OCI-LY1 (cell line): ENCODE data around the gene RBP3.

Source experiments
- CTCF ChIP-seq: fragments of 200-600 bp; sonication (generic), shearing (Covaris generic); IDR thresholded peaks from 2 replicates; pipeline ENCODE4 v1.5.1; 2017; ENCODE audit warnings: mild to moderate bottlenecking, antibody characterized with exemption, low read length, moderate library complexity, mixed read lengths
- EZH2 ChIP-seq: fragments of 200-600 bp; sonication (generic), shearing (Covaris generic); IDR thresholded peaks from 2 replicates; pipeline ENCODE4 v1.8.0; 2017; ENCODE audit warnings: borderline replicate concordance, mixed run types, mild to moderate bottlenecking, antibody characterized with exemption, low read length, moderate library complexity, mixed read lengths

GRCh38 chr10:47369251-47369894 is 21.2 kb downstream of the RBP3 start:
- no peak for TF ChIP-seq CTCF
- no peak for TF ChIP-seq EZH2
